H1 (cell line): ENCODE data around the gene BCAS4. TPM values are rescaled to one million over a fixed set of nuclear protein-coding genes. Genes with fewer than 3 reads are reported as not detected.

Experiments used
- ATF2 ChIP-seq: IDR thresholded peaks from 2 replicates; pipeline ENCODE4 v1.6.1; 2012; ENCODE audit warnings: low read length, inconsistent platforms
- FOSL1 ChIP-seq: IDR thresholded peaks from 2 replicates; pipeline ENCODE4 v1.6.1; 2011; ENCODE audit warnings: mild to moderate bottlenecking, low read depth, low read length, moderate library complexity; ENCODE audit not compliant: insufficient read depth
- KDM5A ChIP-seq: fragments of 200-600 bp; IDR thresholded peaks from 2 replicates; pipeline ENCODE4 v1.7.1; 2012; ENCODE audit warnings: mild to moderate bottlenecking, low read length, inconsistent platforms, mixed read lengths
- PHF8 ChIP-seq: fragments of 200-600 bp; sonication (generic); conservative IDR thresholded peaks from 2 replicates; pipeline ENCODE4 v1.7.1; 2012; ENCODE audit warnings: low read depth, mild to moderate bottlenecking, inconsistent platforms, low read length, moderate library complexity
- POLR2A ChIP-seq, 2 experiments: IDR thresholded peaks; 1 replicate in 1 of 2; 2 replicates in 1 of 2; pipeline ENCODE4 v1.6.1; 2011; ENCODE audit warnings: low read depth in 2 of 2, low read length in 2 of 2, mild to moderate bottlenecking in 2 of 2; ENCODE audit errors: control extremely low read depth in 1 of 2
- RBBP5 ChIP-seq: IDR thresholded peaks from 2 replicates; pipeline ENCODE4 v1.7.1; 2012; ENCODE audit warnings: low read depth, mild to moderate bottlenecking, inconsistent platforms, low read length, moderate library complexity, borderline replicate concordance
- RNF2 ChIP-seq: fragments of 200-900, 300-1000 bp; sonication (generic); IDR thresholded peaks from 2 replicates; pipeline ENCODE4 v1.7.1; 2016; ENCODE audit warnings: borderline replicate concordance, low read depth, mild to moderate bottlenecking, antibody characterized with exemption, low read length; ENCODE audit not compliant: poor library complexity, severe bottlenecking; ENCODE audit errors: missing control alignments
- polyA plus RNA-seq, 7 experiments: library from polyadenylated mRNA; depleted of rRNA in 3 of 7; stranded (reverse) in 5 of 7; unstranded in 2 of 7; fragments of >200 nt in 5 of 7; fragments of 200-250 nt in 2 of 7; gene quantifications; 1 replicate in 5 of 7; 2 replicates in 1 of 7; 4 replicates in 1 of 7; pipeline versions ENCODE4 v1.2.1 to v1.2.3, GENCODE V29; 2011 to 2013; ENCODE audit warnings: missing spikeins in 2 of 7, mixed read lengths in 2 of 7
- total RNA-seq: library from RNA; stranded (reverse); fragmentation: NEBNext Ultra II Directional; extraction: Animal tissue kit (Norgen Biotek cat#: 25700); gene quantifications from 2 replicates; pipeline ENCODE4 v1.2.1, GENCODE V29; 2021
- TF ChIP-seq, protein P1 (sequence below): fragments of 300-600 bp; sonication (generic); IDR thresholded peaks from 2 replicates; pipeline ENCODE4 v1.7.1; 2012; ENCODE audit warnings: low read length, moderate library complexity, mild to moderate bottlenecking, inconsistent platforms; ENCODE audit not compliant: insufficient replicate concordance

The BCAS4 gene
- total and polyA plus RNA-seq, 2 of the 8 experiments (the other 6 are each of a cell fraction or from before 2014, with no cell fraction given): 21.2 to 23.6 TPM

DNA sequence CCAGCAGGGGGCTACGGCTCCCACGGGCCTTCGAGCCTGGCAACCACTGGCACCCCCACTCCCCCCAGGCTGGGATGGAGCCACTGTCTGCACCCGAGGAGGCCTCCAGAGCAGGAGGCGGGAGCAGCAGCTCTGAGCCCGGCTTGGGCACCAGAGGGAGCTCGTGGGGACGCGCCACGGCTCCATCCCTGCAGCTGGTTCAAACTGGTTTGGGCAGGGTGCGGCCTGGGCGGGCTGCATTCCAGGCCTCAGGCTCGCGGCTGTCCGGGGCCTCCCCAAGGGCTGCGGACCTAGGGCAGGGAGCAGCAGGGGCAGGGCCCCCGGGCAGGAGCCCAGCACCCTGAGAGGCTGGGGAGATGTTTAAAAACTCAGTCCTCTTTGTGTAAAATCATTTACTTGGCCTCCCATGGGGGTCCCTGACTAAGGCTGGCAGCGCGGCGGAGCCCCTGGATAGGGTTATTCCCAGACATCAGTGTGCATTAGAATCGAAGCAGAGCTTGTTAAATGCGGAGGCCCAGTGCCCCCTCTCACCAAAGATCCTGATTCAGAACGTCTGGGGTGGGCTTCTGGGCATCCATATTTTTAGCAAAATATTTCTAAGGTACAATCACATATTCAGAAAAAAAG, 4.1 kb upstream of the BCAS4 start (continued):
- no peak for TF ChIP-seq RNF2
- no peak; the same call in 1 of the 2 replicates for TF ChIP-seq PHF8
- no peak for TF ChIP-seq KDM5A
- no peak for TF ChIP-seq ATF2
- peak; percentile 77; the same call in 1 of the 2 replicates for TF ChIP-seq RBBP5
- TF ChIP-seq FOSL1: no peak
- TF ChIP-seq, protein P1, sequence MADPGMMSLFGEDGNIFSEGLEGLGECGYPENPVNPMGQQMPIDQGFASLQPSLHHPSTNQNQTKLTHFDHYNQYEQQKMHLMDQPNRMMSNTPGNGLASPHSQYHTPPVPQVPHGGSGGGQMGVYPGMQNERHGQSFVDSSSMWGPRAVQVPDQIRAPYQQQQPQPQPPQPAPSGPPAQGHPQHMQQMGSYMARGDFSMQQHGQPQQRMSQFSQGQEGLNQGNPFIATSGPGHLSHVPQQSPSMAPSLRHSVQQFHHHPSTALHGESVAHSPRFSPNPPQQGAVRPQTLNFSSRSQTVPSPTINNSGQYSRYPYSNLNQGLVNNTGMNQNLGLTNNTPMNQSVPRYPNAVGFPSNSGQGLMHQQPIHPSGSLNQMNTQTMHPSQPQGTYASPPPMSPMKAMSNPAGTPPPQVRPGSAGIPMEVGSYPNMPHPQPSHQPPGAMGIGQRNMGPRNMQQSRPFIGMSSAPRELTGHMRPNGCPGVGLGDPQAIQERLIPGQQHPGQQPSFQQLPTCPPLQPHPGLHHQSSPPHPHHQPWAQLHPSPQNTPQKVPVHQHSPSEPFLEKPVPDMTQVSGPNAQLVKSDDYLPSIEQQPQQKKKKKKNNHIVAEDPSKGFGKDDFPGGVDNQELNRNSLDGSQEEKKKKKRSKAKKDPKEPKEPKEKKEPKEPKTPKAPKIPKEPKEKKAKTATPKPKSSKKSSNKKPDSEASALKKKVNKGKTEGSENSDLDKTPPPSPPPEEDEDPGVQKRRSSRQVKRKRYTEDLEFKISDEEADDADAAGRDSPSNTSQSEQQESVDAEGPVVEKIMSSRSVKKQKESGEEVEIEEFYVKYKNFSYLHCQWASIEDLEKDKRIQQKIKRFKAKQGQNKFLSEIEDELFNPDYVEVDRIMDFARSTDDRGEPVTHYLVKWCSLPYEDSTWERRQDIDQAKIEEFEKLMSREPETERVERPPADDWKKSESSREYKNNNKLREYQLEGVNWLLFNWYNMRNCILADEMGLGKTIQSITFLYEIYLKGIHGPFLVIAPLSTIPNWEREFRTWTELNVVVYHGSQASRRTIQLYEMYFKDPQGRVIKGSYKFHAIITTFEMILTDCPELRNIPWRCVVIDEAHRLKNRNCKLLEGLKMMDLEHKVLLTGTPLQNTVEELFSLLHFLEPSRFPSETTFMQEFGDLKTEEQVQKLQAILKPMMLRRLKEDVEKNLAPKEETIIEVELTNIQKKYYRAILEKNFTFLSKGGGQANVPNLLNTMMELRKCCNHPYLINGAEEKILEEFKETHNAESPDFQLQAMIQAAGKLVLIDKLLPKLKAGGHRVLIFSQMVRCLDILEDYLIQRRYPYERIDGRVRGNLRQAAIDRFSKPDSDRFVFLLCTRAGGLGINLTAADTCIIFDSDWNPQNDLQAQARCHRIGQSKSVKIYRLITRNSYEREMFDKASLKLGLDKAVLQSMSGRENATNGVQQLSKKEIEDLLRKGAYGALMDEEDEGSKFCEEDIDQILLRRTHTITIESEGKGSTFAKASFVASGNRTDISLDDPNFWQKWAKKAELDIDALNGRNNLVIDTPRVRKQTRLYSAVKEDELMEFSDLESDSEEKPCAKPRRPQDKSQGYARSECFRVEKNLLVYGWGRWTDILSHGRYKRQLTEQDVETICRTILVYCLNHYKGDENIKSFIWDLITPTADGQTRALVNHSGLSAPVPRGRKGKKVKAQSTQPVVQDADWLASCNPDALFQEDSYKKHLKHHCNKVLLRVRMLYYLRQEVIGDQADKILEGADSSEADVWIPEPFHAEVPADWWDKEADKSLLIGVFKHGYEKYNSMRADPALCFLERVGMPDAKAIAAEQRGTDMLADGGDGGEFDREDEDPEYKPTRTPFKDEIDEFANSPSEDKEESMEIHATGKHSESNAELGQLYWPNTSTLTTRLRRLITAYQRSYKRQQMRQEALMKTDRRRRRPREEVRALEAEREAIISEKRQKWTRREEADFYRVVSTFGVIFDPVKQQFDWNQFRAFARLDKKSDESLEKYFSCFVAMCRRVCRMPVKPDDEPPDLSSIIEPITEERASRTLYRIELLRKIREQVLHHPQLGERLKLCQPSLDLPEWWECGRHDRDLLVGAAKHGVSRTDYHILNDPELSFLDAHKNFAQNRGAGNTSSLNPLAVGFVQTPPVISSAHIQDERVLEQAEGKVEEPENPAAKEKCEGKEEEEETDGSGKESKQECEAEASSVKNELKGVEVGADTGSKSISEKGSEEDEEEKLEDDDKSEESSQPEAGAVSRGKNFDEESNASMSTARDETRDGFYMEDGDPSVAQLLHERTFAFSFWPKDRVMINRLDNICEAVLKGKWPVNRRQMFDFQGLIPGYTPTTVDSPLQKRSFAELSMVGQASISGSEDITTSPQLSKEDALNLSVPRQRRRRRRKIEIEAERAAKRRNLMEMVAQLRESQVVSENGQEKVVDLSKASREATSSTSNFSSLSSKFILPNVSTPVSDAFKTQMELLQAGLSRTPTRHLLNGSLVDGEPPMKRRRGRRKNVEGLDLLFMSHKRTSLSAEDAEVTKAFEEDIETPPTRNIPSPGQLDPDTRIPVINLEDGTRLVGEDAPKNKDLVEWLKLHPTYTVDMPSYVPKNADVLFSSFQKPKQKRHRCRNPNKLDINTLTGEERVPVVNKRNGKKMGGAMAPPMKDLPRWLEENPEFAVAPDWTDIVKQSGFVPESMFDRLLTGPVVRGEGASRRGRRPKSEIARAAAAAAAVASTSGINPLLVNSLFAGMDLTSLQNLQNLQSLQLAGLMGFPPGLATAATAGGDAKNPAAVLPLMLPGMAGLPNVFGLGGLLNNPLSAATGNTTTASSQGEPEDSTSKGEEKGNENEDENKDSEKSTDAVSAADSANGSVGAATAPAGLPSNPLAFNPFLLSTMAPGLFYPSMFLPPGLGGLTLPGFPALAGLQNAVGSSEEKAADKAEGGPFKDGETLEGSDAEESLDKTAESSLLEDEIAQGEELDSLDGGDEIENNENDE: no peak
- TF ChIP-seq POLR2A (IDR thresholded peaks at IDR 0.05; ENCODE audit: control extremely low read depth in 1 of 2, low read depth in 2 of 2, low read length in 2 of 2): peak in 1 of 2 experiments; percentile 74; a peak in 2 of 3 replicates
